Stimulated activated memory B cell treated with anti-CD40 and anti-IgM and Interleukin-4, amounts not matched to agents 10 μg/mL and 1 μg/mL and 100 μg/mL, for 72 hours (primary cell): ENCODE data around the gene ETNK2.
A peak's percentile ranks its signal among the peaks of the same experiment; 100 is the strongest.

Experiments
- ATAC-seq: fragments of 150-1000 bp; cut with Tn5 transposase; 2 replicates; pipeline ENCODE4 v1.10.0; 2021
- H3K27ac Mint-ChIP-seq: one replicate; pipeline ENCODE4 v1.8.0; 2022; ENCODE audit warnings: mild to moderate bottlenecking, mixed read lengths
- H3K27me3 Mint-ChIP-seq: one replicate; pipeline ENCODE4 v1.8.0; 2022; ENCODE audit warnings: mixed read lengths
- H3K36me3 Mint-ChIP-seq: one replicate; pipeline ENCODE4 v1.8.0; 2022; ENCODE audit warnings: mixed read lengths
- H3K4me1 Mint-ChIP-seq: one replicate; pipeline ENCODE4 v1.8.0; 2022; ENCODE audit warnings: mixed read lengths
- H3K4me3 Mint-ChIP-seq: one replicate; pipeline ENCODE4 v1.8.0; 2022; ENCODE audit warnings: mild to moderate bottlenecking, moderate library complexity, mixed read lengths
- H3K9me3 Mint-ChIP-seq: one replicate; pipeline ENCODE4 v1.8.0; 2022; ENCODE audit warnings: mixed read lengths

The ETNK2 gene

DNA sequence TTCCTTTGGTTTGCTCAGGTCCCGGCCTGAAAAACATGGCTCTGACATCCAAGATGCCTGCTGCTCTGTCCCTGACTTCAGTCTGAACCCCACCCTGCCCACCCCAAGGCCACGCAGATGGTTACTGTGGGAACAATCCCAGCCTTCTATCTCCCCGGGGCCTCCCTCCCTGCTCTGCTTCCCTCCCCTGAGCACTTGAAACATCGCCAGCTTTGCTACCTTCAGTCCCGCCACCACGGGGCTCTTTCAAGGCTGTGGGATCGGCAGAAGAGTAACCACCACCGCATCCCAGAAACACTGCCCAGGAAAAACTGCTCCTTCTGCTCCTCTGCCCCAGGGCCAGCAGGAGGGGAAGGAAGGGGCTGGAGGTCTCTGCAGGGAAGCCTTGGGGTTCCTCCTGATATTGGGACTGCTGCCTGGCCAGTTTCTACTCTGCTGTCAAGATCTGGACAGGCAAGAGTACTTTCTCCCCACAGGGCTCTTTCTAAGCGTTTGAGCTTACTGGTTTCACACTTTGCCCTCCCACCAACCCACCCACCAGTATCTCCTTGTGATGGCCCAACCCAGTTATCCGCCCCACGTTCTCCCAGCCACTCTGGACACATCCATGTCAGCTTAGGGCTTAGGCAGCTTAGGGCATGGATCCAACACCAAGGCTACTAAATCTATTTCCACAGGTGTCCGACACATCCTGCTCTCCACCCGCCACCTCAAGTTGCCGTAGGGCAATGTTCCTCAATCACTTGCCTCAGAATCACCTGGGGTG lies 8.4 kb downstream of the ETNK2 start:
- Mint-ChIP-seq H3K4me3 (no peak overlapping the region), H3K4me1 (peaks cover under 1% of the 10 kb centered on the region), H3K9me3 (peaks cover 3% of the 10 kb centered on the region), H3K27ac (no peak overlapping the region), H3K27me3 (peaks cover 34% of the 10 kb centered on the region), H3K36me3 (no peaks in the 10 kb centered on the region)
- ATAC-seq = no peak

DNA sequence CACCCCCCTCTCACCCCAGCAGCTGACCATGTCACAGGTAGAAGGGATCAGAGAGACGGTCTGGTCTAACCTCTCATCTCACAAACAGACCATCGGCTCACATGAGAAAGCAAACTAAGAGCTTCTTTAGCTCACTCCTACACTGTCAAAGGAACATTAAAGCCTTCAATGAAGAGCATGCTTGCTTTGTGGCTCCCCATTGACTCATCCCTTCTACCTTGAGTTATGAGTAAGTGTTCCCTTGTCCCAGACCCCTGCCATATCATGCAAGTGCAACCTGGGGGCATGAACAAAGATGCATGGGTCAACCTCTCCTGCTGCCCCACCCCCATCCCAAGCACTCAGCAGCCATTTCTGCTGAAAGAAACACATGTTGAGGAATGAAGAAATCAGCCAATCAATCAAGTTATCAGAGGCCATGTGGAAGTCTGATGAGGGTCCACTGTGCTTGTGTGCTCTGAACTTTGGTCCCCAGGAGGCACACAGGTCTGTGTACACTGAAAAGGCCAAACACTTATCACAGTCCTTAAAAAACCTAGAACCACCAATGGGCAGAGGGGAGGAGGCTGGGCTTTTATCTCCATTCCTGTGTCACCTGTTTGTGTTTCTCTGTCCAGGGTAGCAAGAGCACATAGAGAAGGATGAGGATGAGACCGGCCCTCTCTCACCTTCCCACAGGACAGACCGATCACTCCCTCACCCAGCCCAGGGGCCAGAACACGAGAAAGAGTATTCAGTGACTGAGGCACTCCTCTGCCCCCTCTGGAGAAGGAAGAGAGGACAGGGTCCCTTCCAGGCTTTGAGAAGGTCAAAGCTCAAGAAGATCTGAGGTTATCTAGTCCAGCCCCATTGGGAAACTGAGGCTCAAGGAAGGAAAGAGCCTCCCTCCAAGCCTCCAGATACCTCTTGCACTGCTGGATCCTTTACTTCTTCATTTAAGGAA lies 9.5 kb downstream of the ETNK2 start:
- Mint-ChIP-seq H3K27me3 (peaks cover 39% of the 10 kb centered on the region), H3K4me3 (no peak overlapping the region), H3K9me3 (peaks cover 3% of the 10 kb centered on the region), H3K27ac (no peak overlapping the region), H3K36me3 (no peaks in the 10 kb centered on the region), H3K4me1 (no peaks in the 10 kb centered on the region)
- ATAC-seq = no peak

DNA sequence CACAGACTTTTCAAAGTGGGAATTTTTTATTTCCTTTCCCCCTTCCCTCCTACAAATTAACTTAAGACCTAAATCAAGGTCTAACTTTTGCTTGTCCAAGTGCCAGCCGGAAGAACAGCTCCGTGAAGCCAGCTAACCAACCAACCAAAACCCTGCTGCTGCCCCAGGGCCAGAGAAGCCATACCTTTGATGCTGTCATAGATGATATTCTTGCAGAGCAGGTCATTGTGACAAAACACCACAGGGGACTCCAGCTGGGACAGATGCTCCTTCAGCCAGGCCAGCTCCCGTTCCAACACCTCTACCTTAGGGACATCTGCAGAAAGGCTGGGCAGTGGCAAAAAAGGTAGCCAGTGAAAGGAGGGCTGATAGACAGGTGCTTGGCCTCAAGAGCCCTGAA lies 10.7 kb downstream of the ETNK2 start:
- peaks cover 39% of the 10 kb centered on the region for H3K27me3 Mint-ChIP-seq
- peaks cover 3% of the 10 kb centered on the region for H3K9me3 Mint-ChIP-seq
- H3K4me1 Mint-ChIP-seq = no peaks in the 10 kb centered on the region
- H3K27ac Mint-ChIP-seq = no peak overlapping the region
- no peaks in the 10 kb centered on the region for H3K36me3 Mint-ChIP-seq
- no peak for ATAC-seq
- no peak overlapping the region for H3K4me3 Mint-ChIP-seq

DNA sequence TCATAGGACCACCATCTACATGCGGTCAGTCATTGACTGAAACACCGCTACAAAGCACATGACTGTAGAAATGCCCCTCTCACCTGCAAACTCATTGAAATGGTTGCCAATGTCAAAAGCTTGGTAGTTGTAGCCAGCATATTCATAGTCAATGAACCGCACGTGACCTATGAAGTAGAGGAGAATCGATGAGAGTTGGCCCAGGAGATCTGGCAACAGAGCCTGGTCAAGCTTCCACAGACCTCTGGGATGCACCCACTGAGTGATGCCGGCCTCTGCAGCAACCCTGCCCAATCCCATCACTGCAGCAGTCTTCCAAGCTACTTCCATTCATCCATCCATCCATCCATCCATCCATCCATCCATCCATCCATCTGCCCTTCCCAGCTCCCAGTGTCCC lies 11.9 kb downstream of the ETNK2 start:
- ATAC-seq = no peak
- Mint-ChIP-seq H3K27me3 (peaks cover 32% of the 10 kb centered on the region), H3K4me3 (no peak overlapping the region), H3K4me1 (peaks cover under 1% of the 10 kb centered on the region), H3K27ac (no peak overlapping the region), H3K36me3 (no peaks in the 10 kb centered on the region), H3K9me3 (peaks cover 3% of the 10 kb centered on the region)

DNA sequence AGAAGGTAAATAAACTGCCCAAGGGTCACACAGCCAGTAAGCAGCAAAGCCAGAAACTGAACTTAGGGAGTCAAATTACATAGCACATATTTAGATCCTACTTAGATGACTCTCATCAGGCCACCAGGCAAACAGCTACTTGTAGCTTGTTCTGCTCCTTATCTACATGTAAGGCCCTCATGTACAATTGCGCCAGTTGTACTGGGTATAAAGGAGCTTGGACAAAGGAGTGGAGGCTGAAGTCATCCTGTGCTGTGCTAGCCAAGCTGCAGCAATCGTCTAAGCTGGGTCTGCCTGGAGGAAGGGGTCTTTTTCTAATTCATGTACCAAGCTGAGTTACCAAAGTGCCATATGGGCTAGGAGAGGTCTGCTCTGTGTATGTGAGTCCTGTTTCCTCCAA lies 12.8 kb downstream of the ETNK2 start:
- H3K36me3 Mint-ChIP-seq = no peaks in the 10 kb centered on the region
- peaks cover 9% of the 10 kb centered on the region for H3K4me1 Mint-ChIP-seq
- no peak overlapping the region for H3K4me3 Mint-ChIP-seq
- peaks cover 32% of the 10 kb centered on the region for H3K27me3 Mint-ChIP-seq
- peaks cover 3% of the 10 kb centered on the region for H3K9me3 Mint-ChIP-seq
- no peak for ATAC-seq
- H3K27ac Mint-ChIP-seq = no peak overlapping the region

DNA sequence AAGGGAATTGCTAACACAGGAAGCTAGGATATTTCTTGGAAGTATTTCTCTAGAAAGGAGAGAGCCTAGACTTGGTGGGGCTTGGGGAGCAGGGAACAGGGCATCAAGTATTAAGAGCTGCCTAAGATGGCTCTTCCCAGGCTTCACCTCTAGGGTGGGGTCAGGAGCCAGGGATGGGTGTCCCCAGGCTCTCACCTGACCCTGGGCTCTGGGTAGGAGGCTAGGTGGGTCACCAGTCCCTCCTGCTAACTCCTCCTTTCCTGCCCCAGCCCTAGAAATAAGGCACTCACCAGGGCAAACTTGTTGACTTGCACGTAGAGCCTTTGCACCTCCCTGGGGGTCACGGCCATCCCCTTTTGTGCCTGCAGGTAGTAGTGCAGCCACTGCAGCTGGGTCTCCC lies 15.0 kb downstream of the ETNK2 start:
- Mint-ChIP-seq H3K27me3 (peaks cover 27% of the 10 kb centered on the region), H3K36me3 (no peaks in the 10 kb centered on the region), H3K4me3 (no peak overlapping the region), H3K4me1 (peaks cover 15% of the 10 kb centered on the region), H3K27ac (no peak overlapping the region), H3K9me3 (peaks cover 3% of the 10 kb centered on the region)
- ATAC-seq = no peak

DNA sequence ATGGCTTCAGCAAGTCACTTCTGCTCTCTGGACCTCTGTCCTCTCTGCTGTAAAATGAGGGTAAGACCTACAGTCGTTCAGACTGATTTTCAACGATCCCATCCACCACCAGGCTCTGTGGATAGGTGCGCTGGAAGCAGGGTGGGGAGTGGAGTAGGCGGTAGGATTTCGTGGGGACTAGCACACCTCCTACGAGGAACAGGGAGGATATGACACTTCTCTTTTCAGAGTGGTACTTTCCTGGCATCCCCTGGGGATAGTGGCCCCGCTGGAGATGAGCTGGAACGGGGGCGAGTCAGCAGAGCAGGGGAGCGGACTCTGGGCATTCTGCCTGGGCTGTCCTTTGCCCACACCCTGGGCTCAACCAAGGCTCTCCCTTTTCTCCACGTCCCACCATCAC lies 17.7 kb downstream of the ETNK2 start:
- Mint-ChIP-seq H3K27ac (no peak overlapping the region), H3K36me3 (no peaks in the 10 kb centered on the region), H3K9me3 (no peaks in the 10 kb centered on the region), H3K27me3 (peaks cover 35% of the 10 kb centered on the region), H3K4me1 (peaks cover 19% of the 10 kb centered on the region), H3K4me3 (no peak overlapping the region)
- ATAC-seq = peak; percentile 78

DNA sequence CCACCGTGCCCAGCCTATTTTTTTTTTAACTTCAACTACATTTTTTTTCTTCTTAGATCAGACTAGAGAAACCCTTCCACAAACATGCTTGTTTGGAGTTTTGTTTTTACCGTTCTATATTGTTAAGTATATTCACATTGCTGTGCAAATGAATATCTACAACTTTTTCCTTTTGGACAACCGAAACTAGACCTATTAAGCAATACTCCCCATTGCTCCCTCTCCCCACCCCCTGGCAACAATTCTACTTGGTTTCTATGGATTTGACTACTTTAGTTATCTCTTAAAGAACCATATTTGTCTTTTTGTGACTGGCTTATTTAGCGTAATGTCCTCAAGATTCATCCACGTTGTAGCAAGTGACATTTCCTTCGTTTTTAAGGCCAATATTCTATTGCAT lies 19.1 kb downstream of the ETNK2 start:
- peaks cover 26% of the 10 kb centered on the region for H3K27me3 Mint-ChIP-seq

DNA sequence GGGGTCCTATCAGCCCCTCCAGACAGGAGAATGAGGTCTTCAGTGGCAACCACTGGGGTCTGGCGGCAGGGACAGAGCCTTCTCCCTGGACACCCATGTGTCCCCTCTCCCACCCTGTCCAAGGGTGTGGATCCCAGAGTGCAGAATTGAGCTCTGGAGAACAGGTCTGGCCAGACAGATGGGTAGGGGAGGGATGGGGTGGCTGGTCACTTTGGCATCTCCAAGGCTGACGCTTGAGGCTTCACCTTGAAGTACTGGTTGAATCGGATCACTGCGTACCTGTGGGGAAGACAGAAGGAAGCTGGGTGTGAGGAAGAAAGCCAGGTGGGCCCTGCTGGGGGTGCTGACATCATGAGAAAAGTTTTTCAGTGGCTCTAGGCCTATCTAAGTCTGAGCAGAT lies 19.9 kb downstream of the ETNK2 start:
- Mint-ChIP-seq H3K36me3 (no peaks in the 10 kb centered on the region), H3K4me1 (peaks cover 27% of the 10 kb centered on the region), H3K4me3 (no peak overlapping the region), H3K9me3 (no peaks in the 10 kb centered on the region), H3K27me3 (peaks cover 28% of the 10 kb centered on the region), H3K27ac (no peak overlapping the region)
- no peak for ATAC-seq

More for the DNA sequence above, 19.1 kb downstream of the ETNK2 start:
- H3K36me3 Mint-ChIP-seq = no peaks in the 10 kb centered on the region
- H3K27ac Mint-ChIP-seq = no peak overlapping the region
- ATAC-seq = no peak
- no peak overlapping the region for H3K4me3 Mint-ChIP-seq
- peaks cover 26% of the 10 kb centered on the region for H3K4me1 Mint-ChIP-seq
- no peaks in the 10 kb centered on the region for H3K9me3 Mint-ChIP-seq

DNA sequence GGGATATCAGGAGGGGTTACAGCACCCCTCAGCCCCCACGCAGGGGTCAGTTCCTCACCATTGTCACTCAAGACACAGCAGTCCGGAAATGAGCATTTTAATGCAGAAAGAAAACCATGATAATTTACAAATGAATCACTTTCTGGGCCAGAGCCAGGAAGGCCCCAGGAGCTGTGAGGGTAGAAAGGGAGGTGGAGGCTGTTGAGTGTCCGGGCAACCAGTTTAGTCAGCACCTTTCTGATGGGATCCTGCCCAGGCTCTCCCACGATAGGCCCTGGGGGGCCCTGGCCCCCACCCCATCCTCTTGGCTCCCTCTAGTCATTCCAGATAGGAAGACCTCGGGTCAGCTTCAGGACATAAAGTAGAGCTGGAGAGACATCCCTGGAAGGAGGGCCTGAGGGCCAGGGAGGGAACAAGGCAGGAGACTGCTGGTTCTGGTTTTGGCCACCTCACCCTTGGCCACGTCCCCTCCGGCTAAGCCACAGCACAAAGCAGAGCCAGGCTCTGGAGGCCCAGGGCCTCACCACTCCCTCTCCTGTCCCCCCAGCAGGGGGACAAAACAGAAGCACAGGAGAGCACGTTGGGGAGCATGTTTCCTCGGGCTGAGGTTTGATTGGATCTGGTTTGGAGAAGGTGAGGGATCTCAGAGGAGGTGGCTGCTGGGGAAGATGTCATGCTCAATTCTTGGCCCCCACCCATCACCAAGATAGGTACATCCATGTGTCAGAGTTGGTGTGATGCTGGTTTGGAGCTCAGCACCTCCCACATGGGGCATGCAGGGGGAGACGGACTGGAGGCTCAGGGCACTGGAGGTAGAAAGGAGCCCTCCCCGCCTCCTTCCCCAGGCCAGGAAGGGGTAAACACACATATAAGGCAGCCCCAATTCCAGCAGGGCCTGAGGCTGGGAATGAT lies 20.6 kb downstream of the ETNK2 start:
- H3K4me3 Mint-ChIP-seq = no peak overlapping the region
- H3K36me3 Mint-ChIP-seq = no peaks in the 10 kb centered on the region
- peaks cover 31% of the 10 kb centered on the region for H3K4me1 Mint-ChIP-seq
- H3K27me3 Mint-ChIP-seq = peaks cover 36% of the 10 kb centered on the region
- H3K9me3 Mint-ChIP-seq = no peaks in the 10 kb centered on the region
- H3K27ac Mint-ChIP-seq = no peak overlapping the region
- ATAC-seq = no peak

DNA sequence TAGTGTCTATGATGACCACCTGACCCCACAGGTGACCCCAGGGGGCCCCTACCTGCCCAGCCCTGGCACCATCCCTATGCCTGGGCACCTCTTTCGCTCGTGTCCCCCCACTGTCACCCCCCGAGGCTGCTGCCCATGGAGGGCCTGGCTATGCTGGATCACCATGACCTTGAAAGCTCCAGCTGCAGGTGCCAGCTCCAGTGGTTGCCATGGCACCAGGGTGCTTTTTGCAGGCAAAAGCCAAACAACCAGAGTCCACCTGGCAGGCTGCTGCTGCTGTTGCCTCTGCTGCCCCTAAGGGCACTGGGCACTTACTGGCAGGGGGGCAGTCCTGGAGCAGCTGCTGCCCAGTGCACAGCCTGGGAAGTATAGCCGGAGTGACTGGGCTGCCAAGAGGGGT lies 21.7 kb downstream of the ETNK2 start:
- Mint-ChIP-seq H3K27ac (no peak overlapping the region), H3K27me3 (peaks cover 44% of the 10 kb centered on the region), H3K4me1 (peaks cover 31% of the 10 kb centered on the region), H3K9me3 (no peaks in the 10 kb centered on the region), H3K4me3 (no peak overlapping the region), H3K36me3 (no peaks in the 10 kb centered on the region)
- no peak for ATAC-seq

DNA sequence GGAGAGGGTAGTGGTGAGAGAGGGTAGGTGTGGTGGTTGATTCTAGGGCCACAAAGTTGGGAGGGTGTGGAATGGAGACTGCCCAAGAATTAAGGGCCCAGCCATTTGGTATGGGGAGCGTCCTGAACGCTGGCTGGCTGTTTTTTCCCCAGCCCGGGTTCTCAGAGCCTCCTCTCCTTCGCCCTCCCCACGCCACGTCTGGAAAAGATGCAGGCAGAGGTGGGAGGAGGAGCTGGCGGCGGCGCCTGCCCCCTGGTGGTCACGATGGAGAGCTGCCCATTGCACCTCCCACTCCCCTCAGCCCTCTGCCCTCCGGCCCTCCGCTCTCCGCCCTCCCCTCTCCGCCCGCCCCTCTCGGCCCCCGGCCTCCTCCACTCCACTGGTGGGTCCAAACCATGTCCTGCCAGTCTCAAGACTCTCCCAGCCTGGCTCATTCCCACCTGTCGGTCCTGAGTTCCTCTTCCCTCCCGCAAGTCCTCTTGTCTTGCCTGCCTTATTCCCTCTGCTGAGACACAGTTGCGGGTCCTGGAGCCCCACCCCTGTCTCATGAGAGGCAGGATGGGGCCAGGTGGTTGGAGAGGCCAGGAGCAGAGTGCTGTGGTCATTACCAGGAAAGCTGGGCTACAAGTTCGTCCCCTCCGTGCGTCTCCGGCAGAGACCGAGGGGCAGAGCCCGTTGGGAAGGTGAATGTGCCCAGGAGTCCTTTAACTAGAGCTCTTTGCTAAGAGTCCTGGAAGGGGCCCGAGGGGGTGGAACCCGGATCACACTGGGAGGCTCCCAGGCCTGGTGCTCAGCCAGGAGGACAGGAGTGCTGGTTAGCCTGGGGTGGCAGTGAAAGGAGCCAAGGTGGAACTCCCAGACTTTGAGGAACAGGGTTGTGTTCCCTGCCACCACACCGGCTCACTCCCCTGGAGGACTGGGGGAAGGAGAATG lies 22.6 kb downstream of the ETNK2 start:
- peak overlapping the region; percentile 56 for H3K27ac Mint-ChIP-seq
- ATAC-seq = peak; percentile 74
- H3K9me3 Mint-ChIP-seq = no peaks in the 10 kb centered on the region
- no peaks in the 10 kb centered on the region for H3K36me3 Mint-ChIP-seq
- H3K4me1 Mint-ChIP-seq = peaks cover 23% of the 10 kb centered on the region
- H3K4me3 Mint-ChIP-seq = peak overlapping the region; percentile 36
- peaks cover 35% of the 10 kb centered on the region for H3K27me3 Mint-ChIP-seq

DNA sequence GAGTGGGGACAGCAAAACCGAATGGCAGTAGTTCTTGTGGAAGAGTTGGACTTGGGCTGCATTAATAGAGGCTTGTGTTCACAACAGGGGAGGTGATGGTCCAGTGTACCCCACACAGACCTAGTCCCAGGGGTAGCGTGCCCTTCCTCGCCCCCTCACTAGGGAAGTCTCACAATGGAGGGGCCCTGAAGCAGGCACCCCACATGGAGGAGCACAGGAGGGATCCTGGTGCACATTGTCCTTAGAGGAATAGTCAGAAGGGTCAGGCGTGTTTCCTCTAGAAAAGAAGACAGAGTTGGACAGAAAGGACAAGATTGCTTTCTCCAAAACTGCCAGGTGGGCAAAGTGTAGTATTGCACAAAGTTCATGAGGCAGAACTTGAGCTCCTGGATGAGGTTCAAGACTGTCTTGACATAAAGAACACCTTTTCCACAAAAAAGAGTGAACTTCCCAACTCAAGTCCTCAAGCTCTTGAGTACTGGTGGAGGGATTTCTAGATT lies 23.3 kb downstream of the ETNK2 start:
- H3K4me3 Mint-ChIP-seq = no peak overlapping the region
- no peak for ATAC-seq
- peak overlapping the region; percentile 56 for H3K27ac Mint-ChIP-seq
- H3K36me3 Mint-ChIP-seq = no peaks in the 10 kb centered on the region
- H3K9me3 Mint-ChIP-seq = no peaks in the 10 kb centered on the region
- H3K4me1 Mint-ChIP-seq = peaks cover 16% of the 10 kb centered on the region
- H3K27me3 Mint-ChIP-seq = peaks cover 37% of the 10 kb centered on the region
